Glomerular endothelial cell (primary cell): ENCODE measurements around the gene ST6GALNAC1. TPM values are rescaled to one million over a fixed set of nuclear protein-coding genes. Genes with fewer than 3 reads are reported as not detected.

Source experiments
- DNase-seq: peaks from one replicate; pipeline ENCODE4 v3.0.0-alpha.2; 2011; ENCODE audit warnings: low read depth, low spot score; ENCODE audit errors: extremely low read depth
- total RNA-seq: library from RNA; depleted of rRNA; stranded (reverse); fragments of >200 nt; gene quantifications from 2 replicates; pipeline ENCODE4 v1.2.3, GENCODE V29; 2015

The ST6GALNAC1 gene
- not detected in 2 replicates for total RNA-seq

GRCh38 chr17:76643553-76644148 lies at the start of gene ST6GALNAC1:
TSS of gene ST6GALNAC1 (minus strand) at chr17:76643757. CDS start at chr17:76643638, 119 bp downstream.
- no peak for DNase-seq

- no peak for DNase-seq
These were observed 48.0 kb upstream of the ST6GALNAC1 start for GRCh38 chr17:76691379-76692191.

GRCh38 chr17:76690596-76691280 lies 47.2 kb upstream of the ST6GALNAC1 start:
- DNase-seq: no peak

- no peak for DNase-seq
These were observed 46.3 kb upstream of the ST6GALNAC1 start for GRCh38 chr17:76689859-76690258.

GRCh38 chr17:76688165-76688622 lies 44.6 kb upstream of the ST6GALNAC1 start:
- DNase-seq: no peak

- no peak for DNase-seq
These were observed 44.0 kb upstream of the ST6GALNAC1 start for GRCh38 chr17:76687298-76688164.

- DNase-seq: no peak
These were observed 43.2 kb upstream of the ST6GALNAC1 start for GRCh38 chr17:76686538-76687297.

- DNase-seq: no peak
These were observed 42.3 kb upstream of the ST6GALNAC1 start for GRCh38 chr17:76685846-76686245.

- no peak for DNase-seq
These were observed 41.8 kb upstream of the ST6GALNAC1 start for GRCh38 chr17:76685366-76685765.

- no peak for DNase-seq
These were observed 41.2 kb upstream of the ST6GALNAC1 start for GRCh38 chr17:76684756-76685155.

GRCh38 chr17:76683921-76684745 lies 40.6 kb upstream of the ST6GALNAC1 start:
- no peak for DNase-seq

GRCh38 chr17:76683011-76683755 lies 39.6 kb upstream of the ST6GALNAC1 start:
- no peak for DNase-seq

GRCh38 chr17:76682296-76682695 lies 38.7 kb upstream of the ST6GALNAC1 start:
- no peak for DNase-seq

- DNase-seq: no peak
These were observed 37.9 kb upstream of the ST6GALNAC1 start for GRCh38 chr17:76681222-76682137.

- DNase-seq: no peak
These were observed 35.7 kb upstream of the ST6GALNAC1 start for GRCh38 chr17:76679239-76679638.

GRCh38 chr17:76678330-76678729 lies 34.8 kb upstream of the ST6GALNAC1 start:
- no peak for DNase-seq

GRCh38 chr17:76677406-76677805 lies 33.8 kb upstream of the ST6GALNAC1 start:
- no peak for DNase-seq
